Caco-2 (cell line): ENCODE results near the gene PLPPR1. TPM values are rescaled to one million over a fixed set of nuclear protein-coding genes. Genes with fewer than 3 reads are reported as not detected.

Source experiments
- BruUV-seq: library from RNA; stranded (reverse); fragments of 400-500 nt; replicated peaks from 2 replicates; lab custom pipeline; 2021; lab: Mats Ljungman, UMichigan
- CTCF ChIA-PET: fragments of 300-600 bp; sonication (Branson Sonifier 250); formaldehyde crosslinking; loops from one replicate; lab custom pipeline; 2022; ENCODE audit warnings: antibody characterized with exemption; lab: Charles Lee
- POLR2A ChIA-PET: fragments of 300-600 bp; sonication (Branson Sonifier 250); formaldehyde crosslinking; loops from one replicate; lab custom pipeline; 2022; ENCODE audit warnings: antibody characterized with exemption; lab: Charles Lee
- DNase-seq, 2 experiments: peaks; one replicate each; pipeline versions ENCODE4 v3.0.0 to v3.0.0-alpha.2; 2020 to 2022
- H3K27me3 ChIP-seq: replicated peaks from 2 replicates; pipeline ENCODE4 v1.6.0; 2011; ENCODE audit warnings: low read length; ENCODE audit not compliant: control insufficient read depth, insufficient read depth
- H3K36me3 ChIP-seq: 2 replicates; pipeline ENCODE4 v1.5.1; 2011; ENCODE audit warnings: low read length; ENCODE audit not compliant: control insufficient read depth, insufficient read depth
- H3K4me1 ChIP-seq: fragments of 250-450 bp; sonication (Bioruptor Pico); 2 replicates; pipeline ENCODE4 v1.5.1; 2020; ENCODE audit warnings: mild to moderate bottlenecking
- H3K4me3 ChIP-seq: 2 replicates; pipeline ENCODE4 v1.5.1; 2011; ENCODE audit warnings: low read depth, mild to moderate bottlenecking, control low read depth, low read length
- H3K9me3 ChIP-seq: fragments of 250-450 bp; sonication (Bioruptor Pico); 2 replicates; pipeline ENCODE4 v1.5.1; 2020; ENCODE audit warnings: mild to moderate bottlenecking, moderate library complexity
- H3K27ac Mint-ChIP-seq: one replicate; pipeline ENCODE4 v1.8.0; 2022; ENCODE audit warnings: mixed read lengths; ENCODE audit not compliant: unreplicated experiment
- H3K27me3 Mint-ChIP-seq: one replicate; pipeline ENCODE4 v1.8.0; 2022; ENCODE audit warnings: mixed read lengths; ENCODE audit not compliant: insufficient read depth, unreplicated experiment
- H3K36me3 Mint-ChIP-seq: one replicate; pipeline ENCODE4 v1.8.0; 2022; ENCODE audit warnings: mild to moderate bottlenecking, mixed read lengths; ENCODE audit not compliant: insufficient read depth, unreplicated experiment
- H3K4me1 Mint-ChIP-seq: one replicate; pipeline ENCODE4 v1.8.0; 2022; ENCODE audit warnings: low read depth, mixed read lengths; ENCODE audit not compliant: unreplicated experiment
- H3K4me3 Mint-ChIP-seq: one replicate; pipeline ENCODE4 v1.8.0; 2022; ENCODE audit warnings: mild to moderate bottlenecking, moderate library complexity, mixed read lengths; ENCODE audit not compliant: unreplicated experiment
- H3K9me3 Mint-ChIP-seq: one replicate; pipeline ENCODE4 v1.8.0; 2022; ENCODE audit warnings: mixed read lengths; ENCODE audit not compliant: unreplicated experiment
- intact Hi-C: fragments of 100-400 bp; cut with micrococcal nuclease; formaldehyde crosslinking; loops from one replicate; pipeline ENCODE4 v1.10.0; 2022; ENCODE audit not compliant: unreplicated experiment
- total RNA-seq: library from RNA; stranded (reverse); gene quantifications from 2 replicates; pipeline ENCODE4 v1.2.3, GENCODE V29; 2022
- TF ChIP-seq, protein P1 (sequence below), 2 experiments: fragments of 200-600 bp in 1 of 2; IDR thresholded peaks; 1 replicate in 1 of 2; 2 replicates in 1 of 2; pipeline versions ENCODE4 v1.5.1 to v1.8.0; 2011 to 2022; ENCODE audit warnings: antibody characterized with exemption in 1 of 2, control low read depth in 1 of 2, inconsistent platforms in 1 of 2, low read depth in 1 of 2, low read length in 1 of 2, mild to moderate bottlenecking in 1 of 2, moderate library complexity in 1 of 2; ENCODE audit not compliant: insufficient read depth in 1 of 2, severe bottlenecking in 1 of 2, unreplicated experiment in 1 of 2

The PLPPR1 gene
- total RNA-seq, 1 experiment from 2014 or later: not detected

DNA sequence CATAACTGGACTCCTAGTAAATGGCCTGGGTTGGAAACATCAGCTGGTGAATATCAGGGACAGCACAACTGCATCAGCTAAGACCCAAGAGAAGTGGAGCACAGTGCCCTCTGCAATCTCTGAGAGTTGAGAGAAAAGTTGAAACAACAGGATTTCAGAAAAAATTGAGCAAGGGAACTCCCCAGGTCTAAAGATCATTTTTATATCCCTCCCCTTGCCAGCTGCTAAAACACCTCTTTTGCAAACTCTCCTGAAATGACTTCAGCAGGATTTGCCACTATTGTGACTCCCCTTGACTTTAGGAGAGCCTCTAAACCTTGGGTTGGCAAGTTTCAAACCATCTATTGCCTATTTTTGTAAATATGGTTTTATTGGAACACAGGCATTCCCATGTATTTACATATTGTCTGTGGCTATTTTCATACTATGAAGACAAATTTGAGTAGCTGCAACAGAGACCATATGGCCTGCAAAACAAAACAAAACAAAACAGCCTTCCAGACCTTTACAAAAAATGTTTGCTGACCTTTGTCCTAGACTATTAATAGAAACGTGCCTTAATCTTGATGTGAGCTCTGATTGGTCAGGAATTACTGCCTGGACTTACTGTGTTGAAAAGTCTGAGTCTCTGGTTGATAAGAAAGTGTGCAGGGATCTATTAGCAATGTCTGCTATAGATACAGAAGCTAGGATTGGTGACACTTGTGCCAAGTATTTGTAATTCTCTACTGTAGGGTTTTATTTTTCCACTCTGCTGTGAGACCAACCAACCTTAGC is 37.7 kb upstream of the PLPPR1 start:
- Histone ChIP-seq H3K4me1 (0 out of 2 replicates have a peak, but pooled peaks cover 5% of the 10 kb centered on the region), H3K9me3 (no peaks in the 10 kb centered on the region), H3K4me3 (no peak overlapping the region), H3K27me3 (no peaks in the 10 kb centered on the region), H3K36me3 (no peaks in the 10 kb centered on the region)
- no peak for DNase-seq
- POLR2A ChIA-PET: no interaction called here
- intact Hi-C loops: no loop called here
- BruUV-seq: no TSS peak
- TF ChIP-seq, protein P1, sequence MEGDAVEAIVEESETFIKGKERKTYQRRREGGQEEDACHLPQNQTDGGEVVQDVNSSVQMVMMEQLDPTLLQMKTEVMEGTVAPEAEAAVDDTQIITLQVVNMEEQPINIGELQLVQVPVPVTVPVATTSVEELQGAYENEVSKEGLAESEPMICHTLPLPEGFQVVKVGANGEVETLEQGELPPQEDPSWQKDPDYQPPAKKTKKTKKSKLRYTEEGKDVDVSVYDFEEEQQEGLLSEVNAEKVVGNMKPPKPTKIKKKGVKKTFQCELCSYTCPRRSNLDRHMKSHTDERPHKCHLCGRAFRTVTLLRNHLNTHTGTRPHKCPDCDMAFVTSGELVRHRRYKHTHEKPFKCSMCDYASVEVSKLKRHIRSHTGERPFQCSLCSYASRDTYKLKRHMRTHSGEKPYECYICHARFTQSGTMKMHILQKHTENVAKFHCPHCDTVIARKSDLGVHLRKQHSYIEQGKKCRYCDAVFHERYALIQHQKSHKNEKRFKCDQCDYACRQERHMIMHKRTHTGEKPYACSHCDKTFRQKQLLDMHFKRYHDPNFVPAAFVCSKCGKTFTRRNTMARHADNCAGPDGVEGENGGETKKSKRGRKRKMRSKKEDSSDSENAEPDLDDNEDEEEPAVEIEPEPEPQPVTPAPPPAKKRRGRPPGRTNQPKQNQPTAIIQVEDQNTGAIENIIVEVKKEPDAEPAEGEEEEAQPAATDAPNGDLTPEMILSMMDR (IDR thresholded peaks at IDR 0.05; ENCODE audit: insufficient read depth in 1 of 2, low read depth in 1 of 2, low read length in 1 of 2, severe bottlenecking in 1 of 2, unreplicated experiment in 1 of 2): no peak
- CTCF ChIA-PET: no interaction called here
- no peaks in the 10 kb centered on the region for H3K4me1 Mint-ChIP-seq
- no peak overlapping the region for H3K4me3 Mint-ChIP-seq
- no peaks in the 10 kb centered on the region for H3K27me3 Mint-ChIP-seq
- H3K9me3 Mint-ChIP-seq: no peaks in the 10 kb centered on the region
- no peak overlapping the region for H3K27ac Mint-ChIP-seq
- no peaks in the 10 kb centered on the region for H3K36me3 Mint-ChIP-seq

DNA sequence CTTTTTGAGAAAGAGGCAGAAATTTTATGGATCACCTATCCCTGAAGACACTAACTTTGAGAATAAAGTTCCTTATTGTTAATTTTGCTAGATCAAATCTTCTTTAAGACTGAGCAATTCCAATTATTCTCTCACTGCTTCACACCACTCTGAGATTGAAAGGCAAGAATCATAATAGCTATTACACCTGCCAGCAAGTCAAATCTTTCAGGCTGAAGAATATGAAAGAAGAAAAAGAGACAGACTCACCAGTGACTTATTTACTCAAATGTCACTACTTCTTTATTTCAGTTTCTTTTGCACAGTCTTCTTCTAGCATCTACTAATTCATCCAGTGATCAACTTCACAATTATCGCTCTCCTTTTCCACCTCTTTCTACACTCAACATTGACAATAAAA is 35.9 kb upstream of the PLPPR1 start:
- H3K9me3 Mint-ChIP-seq: no peaks in the 10 kb centered on the region
- H3K27ac Mint-ChIP-seq: no peak overlapping the region
- no peak for DNase-seq
- H3K36me3 ChIP-seq: no peaks in the 10 kb centered on the region
- no peaks in the 10 kb centered on the region for H3K27me3 Mint-ChIP-seq
- H3K9me3 ChIP-seq: no peaks in the 10 kb centered on the region
- H3K4me3 Mint-ChIP-seq: no peak overlapping the region
- intact Hi-C loops: no loop called here
- 0 out of 2 replicates have a peak, but pooled peaks cover 5% of the 10 kb centered on the region for H3K4me1 ChIP-seq
- H3K4me1 Mint-ChIP-seq: no peaks in the 10 kb centered on the region
- TF ChIP-seq, protein P1 (IDR thresholded peaks at IDR 0.05; ENCODE audit: insufficient read depth in 1 of 2, low read depth in 1 of 2, low read length in 1 of 2, severe bottlenecking in 1 of 2, unreplicated experiment in 1 of 2): no peak
- CTCF ChIA-PET: no interaction called here
- POLR2A ChIA-PET: no interaction called here
- no peaks in the 10 kb centered on the region for H3K36me3 Mint-ChIP-seq
- BruUV-seq: no TSS peak
- H3K4me3 ChIP-seq: no peak overlapping the region
- H3K27me3 ChIP-seq: no peaks in the 10 kb centered on the region

DNA sequence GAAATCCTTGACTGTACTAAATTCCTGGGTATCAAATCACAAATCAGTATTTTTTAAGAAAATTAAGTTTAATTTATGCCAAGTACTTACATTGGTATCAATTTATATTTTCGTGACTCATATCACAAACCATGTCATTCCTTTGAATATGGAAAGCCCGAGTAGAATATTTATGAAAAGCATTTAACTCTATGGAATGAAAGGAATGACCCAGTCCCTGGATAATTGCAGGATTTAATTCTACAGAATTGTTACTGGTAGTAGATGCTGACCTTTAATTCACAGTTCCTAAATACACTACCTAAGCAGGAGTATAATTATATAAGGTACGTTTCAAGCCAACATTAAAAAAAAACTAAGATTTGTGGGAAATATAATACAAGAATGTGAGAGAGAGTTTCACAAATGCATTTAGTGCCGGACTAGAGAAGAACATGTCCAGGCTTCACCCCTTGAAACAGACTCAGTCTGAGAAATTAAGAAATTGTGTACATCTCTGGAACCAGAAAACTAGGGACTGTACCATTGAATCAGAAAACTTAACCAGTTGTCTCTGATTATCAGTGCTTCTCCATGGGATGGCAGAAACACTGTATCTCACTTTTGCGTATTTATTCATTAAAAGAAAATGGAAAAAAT is 28.5 kb upstream of the PLPPR1 start:
- intact Hi-C loops: no loop called here
- no peak for DNase-seq
- no peaks in the 10 kb centered on the region for H3K36me3 Mint-ChIP-seq
- H3K4me1 Mint-ChIP-seq: no peaks in the 10 kb centered on the region
- ChIA-PET CTCF (no interaction called here), POLR2A (no interaction called here)
- no TSS peak for BruUV-seq
- Histone ChIP-seq H3K4me3 (no peak overlapping the region), H3K36me3 (no peaks in the 10 kb centered on the region), H3K9me3 (no peaks in the 10 kb centered on the region), H3K27me3 (no peaks in the 10 kb centered on the region), H3K4me1 (no peaks in the 10 kb centered on the region)
- peaks cover 7% of the 10 kb centered on the region for H3K27me3 Mint-ChIP-seq
- no peak overlapping the region for H3K27ac Mint-ChIP-seq
- H3K9me3 Mint-ChIP-seq: no peaks in the 10 kb centered on the region
- TF ChIP-seq, protein P1 (IDR thresholded peaks at IDR 0.05; ENCODE audit: insufficient read depth in 1 of 2, low read depth in 1 of 2, low read length in 1 of 2, severe bottlenecking in 1 of 2, unreplicated experiment in 1 of 2): no peak
- H3K4me3 Mint-ChIP-seq: no peak overlapping the region
